SK-N-SH (cell line): ENCODE results near the gene RAB8B.

ENCODE experiments used
- TF ChIP-seq, protein P1 (sequence below): fragments of 200-600 bp; sonication (generic); IDR thresholded peaks from 2 replicates; pipeline ENCODE4 v1.6.1; 2017; ENCODE audit warnings: antibody characterized with exemption, mild to moderate bottlenecking, moderate library complexity
- TF ChIP-seq, protein P2 (sequence below): IDR thresholded peaks from 2 replicates; pipeline ENCODE4 v1.4.0; 2012; ENCODE audit warnings: low read depth

DNA sequence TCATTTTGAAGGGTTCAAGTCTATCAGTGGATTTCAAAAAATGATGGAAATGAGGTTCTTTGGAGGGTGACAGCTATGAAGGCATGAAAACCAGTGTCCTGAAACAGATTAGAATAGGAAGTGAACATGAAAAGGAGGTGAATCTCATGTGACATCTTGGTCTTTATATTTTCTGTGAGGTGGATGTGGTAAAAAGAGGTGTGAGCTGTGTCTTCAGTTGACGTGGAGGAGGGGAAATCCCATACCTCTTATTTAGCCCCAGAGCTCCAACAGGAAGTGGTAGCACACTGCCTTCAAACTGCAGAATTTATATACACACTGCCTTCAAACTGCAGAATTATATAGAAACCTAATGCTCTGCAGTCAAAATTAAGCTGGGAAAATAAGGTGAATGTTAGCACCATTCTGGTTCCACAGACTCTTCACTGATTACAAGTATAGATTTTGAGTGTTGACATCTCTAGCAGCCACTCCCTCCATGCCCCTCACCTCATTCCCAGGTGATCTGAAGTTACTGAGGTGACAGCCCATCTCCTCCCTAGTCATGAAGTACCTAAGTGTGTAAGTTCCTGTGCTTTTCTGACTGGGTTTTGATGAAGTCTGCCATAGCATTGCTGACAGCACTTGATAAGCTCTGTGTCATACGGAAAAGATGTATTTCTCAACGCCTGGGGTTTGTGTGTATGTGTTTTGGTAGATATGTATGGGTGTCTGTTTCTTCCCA, 2.7 kb downstream of the RAB8B start:
- TF ChIP-seq, protein P1, sequence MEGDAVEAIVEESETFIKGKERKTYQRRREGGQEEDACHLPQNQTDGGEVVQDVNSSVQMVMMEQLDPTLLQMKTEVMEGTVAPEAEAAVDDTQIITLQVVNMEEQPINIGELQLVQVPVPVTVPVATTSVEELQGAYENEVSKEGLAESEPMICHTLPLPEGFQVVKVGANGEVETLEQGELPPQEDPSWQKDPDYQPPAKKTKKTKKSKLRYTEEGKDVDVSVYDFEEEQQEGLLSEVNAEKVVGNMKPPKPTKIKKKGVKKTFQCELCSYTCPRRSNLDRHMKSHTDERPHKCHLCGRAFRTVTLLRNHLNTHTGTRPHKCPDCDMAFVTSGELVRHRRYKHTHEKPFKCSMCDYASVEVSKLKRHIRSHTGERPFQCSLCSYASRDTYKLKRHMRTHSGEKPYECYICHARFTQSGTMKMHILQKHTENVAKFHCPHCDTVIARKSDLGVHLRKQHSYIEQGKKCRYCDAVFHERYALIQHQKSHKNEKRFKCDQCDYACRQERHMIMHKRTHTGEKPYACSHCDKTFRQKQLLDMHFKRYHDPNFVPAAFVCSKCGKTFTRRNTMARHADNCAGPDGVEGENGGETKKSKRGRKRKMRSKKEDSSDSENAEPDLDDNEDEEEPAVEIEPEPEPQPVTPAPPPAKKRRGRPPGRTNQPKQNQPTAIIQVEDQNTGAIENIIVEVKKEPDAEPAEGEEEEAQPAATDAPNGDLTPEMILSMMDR = no peak
- TF ChIP-seq, protein P2, sequence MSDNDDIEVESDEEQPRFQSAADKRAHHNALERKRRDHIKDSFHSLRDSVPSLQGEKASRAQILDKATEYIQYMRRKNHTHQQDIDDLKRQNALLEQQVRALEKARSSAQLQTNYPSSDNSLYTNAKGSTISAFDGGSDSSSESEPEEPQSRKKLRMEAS = no peak
